PC-3 (cell line): ENCODE results near the gene LCNL1.

Source experiments
- CTCF ChIP-seq: fragments of 300-600 bp; sonication (generic); conservative IDR thresholded peaks from 2 replicates; pipeline ENCODE4 v1.5.1; 2017; ENCODE audit warnings: antibody characterized with exemption, low read depth, mild to moderate bottlenecking, low read length
- EZH2phosphoT487 ChIP-seq: fragments of 300-600 bp; sonication (generic); IDR thresholded peaks from 2 replicates; pipeline ENCODE4 v1.6.1; 2018; ENCODE audit warnings: mild to moderate bottlenecking, antibody characterized with exemption, low read length, borderline replicate concordance

- TF ChIP-seq EZH2phosphoT487 = no peak
- no peak for TF ChIP-seq CTCF
Observed at GRCh38 chr9:136992819-136993369, 10.1 kb downstream of the LCNL1 start.
